ENCODE results near the gene PPP2R2D. TPM values are rescaled to one million over a fixed set of nuclear protein-coding genes. Genes with fewer than 3 reads are reported as not detected.
A peak's percentile ranks its signal among the peaks of the same experiment; 100 is the strongest.
"Not testable (repeated sequence)": the region's sequence is repeated elsewhere in the genome, so short reads cannot be mapped to it uniquely, and the experiment has no call there.

Gene PPP2R2D
- total RNA-seq, 1 experiment from 2014 or later: 35.1 TPM

- not testable (repeated sequence) for H3K23me2 ChIP-seq (ENCODE audit: insufficient read length, low read depth, low read length, poor library complexity, severe bottlenecking); H3K4me3 Mint-ChIP-seq; H2BK120ac ChIP-seq (ENCODE audit: low read depth, low read length, poor library complexity, severe bottlenecking); H3K27ac Mint-ChIP-seq; H3K4me2 ChIP-seq (ENCODE audit: insufficient read depth, insufficient read length, low read length); H3K27me3 ChIP-seq (ENCODE audit: insufficient read depth, low read length); H3K9me3 ChIP-seq (ENCODE audit: control insufficient read depth, low read depth, low read length); H3K56ac ChIP-seq (ENCODE audit: insufficient read length, low read depth, low read length); H3K18ac ChIP-seq (ENCODE audit: insufficient read length, low read depth, low read length); H3K4me1 Mint-ChIP-seq; H2BK20ac ChIP-seq (ENCODE audit: low read depth, low read length, poor library complexity, severe bottlenecking); H3K9ac ChIP-seq (ENCODE audit: extremely low read depth, insufficient read length, low read length); H4K91ac ChIP-seq (ENCODE audit: insufficient read length, low read depth, low read length); H3K23ac ChIP-seq (ENCODE audit: insufficient read length, low read depth, low read length); H2AFZ ChIP-seq (ENCODE audit: low read length); H3K4me1 ChIP-seq (ENCODE audit: insufficient read depth, low read length); H2BK12ac ChIP-seq (ENCODE audit: insufficient read length, low read depth, low read length); H3K79me1 ChIP-seq (ENCODE audit: insufficient read depth, low read depth, low read length, poor library complexity, severe bottlenecking); H2BK5ac ChIP-seq (ENCODE audit: insufficient read length, low read length); H4K20me1 ChIP-seq (ENCODE audit: control insufficient read depth, insufficient read depth, insufficient read length); H3K14ac ChIP-seq (ENCODE audit: insufficient read depth, low read length); H4K8ac ChIP-seq (replicated peaks; ENCODE audit: insufficient read length, low read depth, low read length); H3K79me2 ChIP-seq (ENCODE audit: insufficient read depth, low read length); H3K4ac ChIP-seq (ENCODE audit: low read depth, low read length); H4K5ac ChIP-seq (ENCODE audit: insufficient read length, low read depth, low read length); H2AK5ac ChIP-seq (ENCODE audit: insufficient read length, low read length); H3T11ph ChIP-seq (ENCODE audit: low read length); H3K27ac ChIP-seq (ENCODE audit: insufficient read length, low read depth, low read length); H2BK15ac ChIP-seq (ENCODE audit: low read depth, low read length); DNase-seq
- TF ChIP-seq CTCF (conservative IDR thresholded peaks at IDR 0.05): peak; percentile 27; the same call in 2 of the 3 replicates
- no CpG with 5 or more reads among the region's 7 CpGs for WGBS (ENCODE audit: extremely low coverage, insufficient read length, low lambda C conversion rate)
- Mint-ChIP-seq H3K36me3 (ENCODE audit: insufficient read depth in 1 of 3, low read depth in 3 of 3) (peaks cover 9 to 32% (median 15%) of the 10 kb centered on the region in 3 experiments), H3K9me3 (peaks cover 26 to 39% of the 10 kb centered on the region in 2 experiments), H3K27me3 (ENCODE audit: low read depth) (peaks cover 46% of the 10 kb centered on the region)
Observed at GRCh38 chr10:131986851-131987250, 86.0 kb downstream of the PPP2R2D start.

DNA sequence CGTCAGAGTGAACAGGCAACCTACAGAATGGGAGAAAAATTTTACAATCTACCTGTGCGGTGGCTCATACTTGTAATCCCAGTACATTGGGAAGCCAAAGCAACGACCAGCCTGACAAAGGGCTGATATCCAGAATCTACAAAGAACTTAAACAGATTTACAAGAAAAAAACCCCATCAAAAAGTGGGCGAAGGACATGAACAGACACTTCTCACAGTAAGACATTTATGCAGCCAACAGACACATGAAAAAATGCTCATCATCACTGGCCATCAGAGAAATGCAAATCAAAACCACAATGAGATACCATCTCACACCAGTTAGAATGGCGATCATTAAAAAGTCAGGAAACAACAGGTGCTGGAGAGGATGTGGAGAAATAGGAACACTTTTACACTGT lies 86.5 kb downstream of the PPP2R2D start:
- H3K23me2 ChIP-seq (ENCODE audit: insufficient read length, low read depth, low read length, poor library complexity, severe bottlenecking): not testable (repeated sequence)
- H3K9me3 Mint-ChIP-seq: peaks cover 26 to 39% of the 10 kb centered on the region in 2 experiments

More for the DNA sequence above, 86.5 kb downstream of the PPP2R2D start:
- H3T11ph ChIP-seq (ENCODE audit: low read length); H3K14ac ChIP-seq (ENCODE audit: insufficient read depth, low read length); H3K23ac ChIP-seq (ENCODE audit: insufficient read length, low read depth, low read length); H2AFZ ChIP-seq (ENCODE audit: low read length); H2BK20ac ChIP-seq (ENCODE audit: low read depth, low read length, poor library complexity, severe bottlenecking); H3K18ac ChIP-seq (ENCODE audit: insufficient read length, low read depth, low read length); H3K4me1 Mint-ChIP-seq; H4K5ac ChIP-seq (ENCODE audit: insufficient read length, low read depth, low read length); H4K8ac ChIP-seq (replicated peaks; ENCODE audit: insufficient read length, low read depth, low read length); H3K27me3 ChIP-seq (ENCODE audit: insufficient read depth, low read length); H3K56ac ChIP-seq (ENCODE audit: insufficient read length, low read depth, low read length); H2BK5ac ChIP-seq (ENCODE audit: insufficient read length, low read length); H3K9ac ChIP-seq (ENCODE audit: extremely low read depth, insufficient read length, low read length); H3K4me2 ChIP-seq (ENCODE audit: insufficient read depth, insufficient read length, low read length); H2AK5ac ChIP-seq (ENCODE audit: insufficient read length, low read length); H2BK15ac ChIP-seq (ENCODE audit: low read depth, low read length); H3K27ac ChIP-seq (ENCODE audit: insufficient read length, low read depth, low read length); H4K20me1 ChIP-seq (ENCODE audit: control insufficient read depth, insufficient read depth, insufficient read length); H3K4me3 Mint-ChIP-seq; H2BK120ac ChIP-seq (ENCODE audit: low read depth, low read length, poor library complexity, severe bottlenecking); H3K4me1 ChIP-seq (ENCODE audit: insufficient read depth, low read length); H3K79me1 ChIP-seq (ENCODE audit: insufficient read depth, low read depth, low read length, poor library complexity, severe bottlenecking); H3K79me2 ChIP-seq (ENCODE audit: insufficient read depth, low read length); H3K4ac ChIP-seq (ENCODE audit: low read depth, low read length); H3K9me3 ChIP-seq (ENCODE audit: control insufficient read depth, low read depth, low read length); DNase-seq; H2BK12ac ChIP-seq (ENCODE audit: insufficient read length, low read depth, low read length); H3K27ac Mint-ChIP-seq; H4K91ac ChIP-seq (ENCODE audit: insufficient read length, low read depth, low read length): not testable (repeated sequence)
- peaks cover 45% of the 10 kb centered on the region for H3K27me3 Mint-ChIP-seq (ENCODE audit: low read depth)
- H3K36me3 Mint-ChIP-seq (ENCODE audit: insufficient read depth in 1 of 3, low read depth in 3 of 3): peaks cover 9 to 32% (median 15%) of the 10 kb centered on the region in 3 experiments
- no CpG with 5 or more reads among the region's 5 CpGs for WGBS (ENCODE audit: extremely low coverage, insufficient read length, low lambda C conversion rate)
